ENCODE results near the gene ADARB1.

The ADARB1 gene

DNA sequence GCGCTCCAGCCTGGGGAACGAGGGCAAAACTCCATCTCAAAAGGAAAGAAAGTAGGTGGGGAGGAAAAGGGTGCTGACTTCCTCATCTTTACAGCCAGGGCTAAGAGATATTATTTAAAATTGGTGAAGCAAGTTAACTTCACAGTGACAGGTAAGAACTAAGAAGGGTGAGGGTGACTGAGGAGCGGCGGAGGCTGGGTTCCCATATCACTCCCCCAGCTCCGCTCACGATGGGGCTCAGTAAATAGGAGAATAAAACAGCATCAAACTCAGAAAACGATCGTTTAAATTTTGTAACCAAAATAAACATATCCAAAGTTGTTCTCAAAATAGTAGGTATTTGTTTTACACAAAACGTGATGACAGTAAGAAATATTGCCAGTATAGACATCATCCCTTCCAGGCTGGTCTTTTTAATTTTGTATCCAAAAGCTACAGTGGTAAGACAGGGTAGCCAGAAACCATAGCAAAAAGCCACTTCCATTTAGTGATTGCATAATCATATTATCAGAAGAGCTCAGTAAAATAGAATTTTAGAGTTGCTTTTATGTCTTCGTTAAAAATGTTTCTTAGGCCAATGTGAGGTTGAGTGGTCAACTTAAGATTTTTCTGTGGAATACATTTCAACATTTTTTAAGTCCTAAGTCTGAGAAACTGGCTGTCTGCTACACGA, 26.2 kb upstream of the ADARB1 start:
- no peak overlapping the region for H3K4me3 ChIP-seq (ENCODE audit: low read depth, low read length)
- TF ChIP-seq, protein P1, sequence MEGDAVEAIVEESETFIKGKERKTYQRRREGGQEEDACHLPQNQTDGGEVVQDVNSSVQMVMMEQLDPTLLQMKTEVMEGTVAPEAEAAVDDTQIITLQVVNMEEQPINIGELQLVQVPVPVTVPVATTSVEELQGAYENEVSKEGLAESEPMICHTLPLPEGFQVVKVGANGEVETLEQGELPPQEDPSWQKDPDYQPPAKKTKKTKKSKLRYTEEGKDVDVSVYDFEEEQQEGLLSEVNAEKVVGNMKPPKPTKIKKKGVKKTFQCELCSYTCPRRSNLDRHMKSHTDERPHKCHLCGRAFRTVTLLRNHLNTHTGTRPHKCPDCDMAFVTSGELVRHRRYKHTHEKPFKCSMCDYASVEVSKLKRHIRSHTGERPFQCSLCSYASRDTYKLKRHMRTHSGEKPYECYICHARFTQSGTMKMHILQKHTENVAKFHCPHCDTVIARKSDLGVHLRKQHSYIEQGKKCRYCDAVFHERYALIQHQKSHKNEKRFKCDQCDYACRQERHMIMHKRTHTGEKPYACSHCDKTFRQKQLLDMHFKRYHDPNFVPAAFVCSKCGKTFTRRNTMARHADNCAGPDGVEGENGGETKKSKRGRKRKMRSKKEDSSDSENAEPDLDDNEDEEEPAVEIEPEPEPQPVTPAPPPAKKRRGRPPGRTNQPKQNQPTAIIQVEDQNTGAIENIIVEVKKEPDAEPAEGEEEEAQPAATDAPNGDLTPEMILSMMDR (IDR thresholded peaks at IDR 0.05; ENCODE audit: borderline replicate concordance, insufficient read depth, low read depth, low read length): no peak

DNA sequence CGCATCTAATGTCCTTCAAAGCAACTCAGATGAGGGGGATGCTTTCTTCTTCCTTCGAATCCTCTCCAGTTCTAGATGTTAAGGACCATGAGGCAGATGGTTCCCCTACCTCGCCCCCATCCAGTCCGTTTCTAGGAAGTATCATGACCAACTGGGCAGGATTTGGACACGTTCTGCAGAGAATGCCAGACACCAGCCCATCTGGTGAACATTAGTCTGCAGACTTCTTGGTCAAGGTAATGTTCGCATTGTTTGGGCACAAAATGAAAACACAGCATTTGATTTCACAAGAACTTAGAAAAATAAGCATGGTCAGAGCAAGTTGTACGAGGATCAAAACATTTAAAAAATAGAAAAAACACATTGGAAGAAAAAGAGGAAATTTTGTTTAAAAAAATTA, 25.4 kb upstream of the ADARB1 start:
- no peak overlapping the region for H3K4me3 ChIP-seq (ENCODE audit: low read depth, low read length)
- TF ChIP-seq, protein P1 (IDR thresholded peaks at IDR 0.05; ENCODE audit: borderline replicate concordance, insufficient read depth, low read depth, low read length): no peak

- TF ChIP-seq, protein P1 (IDR thresholded peaks at IDR 0.05; ENCODE audit: borderline replicate concordance, insufficient read depth, low read depth, low read length): no peak
- H3K4me3 ChIP-seq (ENCODE audit: low read depth, low read length): no peak overlapping the region
These were observed 24.6 kb upstream of the ADARB1 start for GRCh38 chr21:45049714-45050344.

- no peak overlapping the region for H3K4me3 ChIP-seq (ENCODE audit: low read depth, low read length)
These were observed 24.0 kb upstream of the ADARB1 start for GRCh38 chr21:45050345-45050796.

GRCh38 chr21:45050797-45051489, 23.4 kb upstream of the ADARB1 start:
- TF ChIP-seq, protein P1 (IDR thresholded peaks at IDR 0.05; ENCODE audit: borderline replicate concordance, insufficient read depth, low read depth, low read length): no peak
- no peak overlapping the region for H3K4me3 ChIP-seq (ENCODE audit: low read depth, low read length)

More at GRCh38 chr21:45050345-45050796, 24.0 kb upstream of the ADARB1 start:
- TF ChIP-seq, protein P1 (IDR thresholded peaks at IDR 0.05; ENCODE audit: borderline replicate concordance, insufficient read depth, low read depth, low read length): no peak

- TF ChIP-seq, protein P1 (IDR thresholded peaks at IDR 0.05; ENCODE audit: borderline replicate concordance, insufficient read depth, low read depth, low read length): no peak
- no peak overlapping the region for H3K4me3 ChIP-seq (ENCODE audit: low read depth, low read length)
These were observed 22.6 kb upstream of the ADARB1 start for GRCh38 chr21:45051580-45052434.

Data from GM12875 (cell line).